Activated T-cell treated with anti-CD3 and anti-CD28 coated beads for 24 hours (primary cell): Measurements from ENCODE around the gene ZFP28.

ENCODE experiments used
- DNase-seq: peaks from one replicate; pipeline ENCODE4 v3.0.0-alpha.2; 2020; ENCODE audit warnings: low read depth

Gene ZFP28

DNA sequence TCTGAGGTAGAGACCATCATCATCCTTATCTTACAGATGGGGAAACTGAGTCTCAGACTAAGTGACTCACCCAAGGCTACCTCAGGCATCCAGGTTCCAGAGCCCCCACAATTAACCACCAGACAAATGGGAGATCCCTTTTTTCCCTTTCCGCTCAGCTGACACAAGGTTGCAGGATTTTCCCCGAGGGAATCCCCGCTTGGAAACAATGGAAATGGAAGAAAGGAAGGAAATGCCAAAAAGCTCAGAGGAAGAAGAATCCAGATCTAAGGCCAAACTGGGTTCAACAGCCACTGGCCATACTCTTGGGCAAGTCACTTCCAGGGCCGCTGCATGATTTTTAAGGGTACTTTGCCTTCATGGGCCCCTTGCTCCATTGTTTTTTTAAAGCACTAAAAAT, 57.9 kb downstream of the ZFP28 start:
- DNase-seq, result no peak

DNA sequence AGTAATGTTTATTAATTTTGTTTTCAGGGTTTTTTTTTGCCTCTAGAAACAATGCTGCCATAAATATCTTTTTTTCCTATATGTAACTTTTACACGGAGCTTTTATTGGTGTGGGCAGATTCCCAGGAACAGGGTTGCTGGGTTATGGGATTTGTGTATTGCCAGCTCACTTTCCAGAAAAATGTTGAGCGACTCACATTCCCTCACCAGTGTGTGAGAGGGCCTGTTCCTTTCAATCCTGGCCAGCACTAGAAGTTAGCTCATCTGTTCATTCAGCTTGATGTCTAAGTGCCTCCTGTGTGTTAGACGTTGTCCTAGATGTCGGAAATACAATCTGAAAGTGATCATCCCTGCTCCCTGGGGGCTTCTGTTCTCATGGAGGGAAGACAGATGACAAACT, 58.9 kb downstream of the ZFP28 start:
- no peak for DNase-seq

DNA sequence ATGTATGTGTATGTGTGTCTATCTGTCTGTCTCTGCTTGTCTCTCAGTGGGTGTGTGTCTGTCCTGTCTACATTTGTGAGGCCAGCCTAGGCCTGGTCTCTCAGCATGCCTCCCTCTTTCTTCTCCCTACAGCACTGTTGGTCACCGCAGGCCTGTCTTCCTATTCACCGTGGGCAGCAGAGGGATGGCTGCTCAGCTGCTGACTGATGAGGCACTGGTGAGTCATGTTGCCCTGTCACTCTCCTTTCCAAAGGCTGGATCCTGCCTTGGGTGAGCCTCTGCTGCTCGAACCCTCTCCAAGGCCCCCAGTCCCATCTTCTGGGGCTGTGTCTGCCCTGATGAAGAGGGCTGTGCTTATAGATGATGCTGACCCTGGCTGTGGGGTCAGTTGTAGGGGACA, 62.6 kb downstream of the ZFP28 start:
- no peak for DNase-seq

DNA sequence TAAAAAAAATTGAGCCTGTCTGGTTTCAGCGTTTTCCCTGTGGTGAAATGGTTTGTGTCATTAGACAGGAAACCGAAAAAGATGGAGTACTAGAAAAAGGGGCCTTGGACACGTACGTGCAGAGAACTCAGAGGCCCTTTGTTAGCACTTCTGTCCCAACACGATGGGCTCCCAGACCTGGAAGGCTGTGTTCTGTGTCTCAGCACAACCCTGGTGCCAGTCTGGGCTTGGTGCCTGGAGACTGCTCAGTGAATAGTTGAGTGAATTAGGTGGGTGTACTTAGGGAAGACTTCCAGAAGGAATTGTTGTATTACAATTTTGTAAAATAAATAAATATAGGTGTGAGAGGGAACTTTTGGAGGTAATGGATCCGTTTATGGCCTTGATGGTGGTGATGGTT, 65.1 kb downstream of the ZFP28 start:
- DNase-seq, result no peak
